Spleen (tissue), 13 donors: ENCODE data around the gene DEAF1. TPM values are rescaled to one million over a fixed set of nuclear protein-coding genes. Genes with fewer than 3 reads are reported as not detected.
"Not testable (repeated sequence)": the region's sequence is repeated elsewhere in the genome, so short reads cannot be mapped to it uniquely, and the experiment has no call there.

Experiments used
- DNase-seq: peaks from one replicate; pipeline ENCODE4 v3.0.0-alpha.2; 2020
- H3K27ac ChIP-seq, 8 donors: fragments of 200-600 bp; sonication (generic) in 7 of 8; 1 replicate in 4 of 8; 2 replicates in 4 of 8; pipeline versions ENCODE4 v1.5.0 to v1.8.0; 2016 to 2021; ENCODE audit warnings: inconsistent platforms in 4 of 8, mild to moderate bottlenecking in 4 of 8, moderate library complexity in 1 of 8
- H3K27me3 ChIP-seq, 7 donors: fragments of 200-600 bp; sonication (generic) in 6 of 7; replicated peaks in 1 of 7; 1 replicate in 4 of 7; 2 replicates in 3 of 7; pipeline versions ENCODE4 v1.5.0 to v1.8.0; 2016 to 2021; ENCODE audit warnings: inconsistent platforms in 3 of 7, mild to moderate bottlenecking in 1 of 7
- H3K36me3 ChIP-seq, 6 donors: fragments of 200-600 bp; sonication (generic) in 5 of 6; 1 replicate in 4 of 6; 2 replicates in 2 of 6; pipeline versions ENCODE4 v1.5.0 to v1.8.0; 2016 to 2021; ENCODE audit warnings: inconsistent platforms in 2 of 6
- H3K4me1 ChIP-seq, 6 donors: fragments of 200-600 bp; sonication (generic) in 5 of 6; 1 replicate in 3 of 6; 2 replicates in 3 of 6; pipeline versions ENCODE4 v1.5.0 to v1.8.0; 2016 to 2021; ENCODE audit warnings: inconsistent platforms in 3 of 6
- H3K4me3 ChIP-seq, 8 donors: fragments of 200-600 bp; sonication (generic) in 7 of 8; 1 replicate in 4 of 8; 2 replicates in 4 of 8; pipeline versions ENCODE4 v1.5.0 to v1.8.0; 2016 to 2021; ENCODE audit warnings: inconsistent platforms in 4 of 8, mild to moderate bottlenecking in 4 of 8, moderate library complexity in 2 of 8
- H3K9me3 ChIP-seq, 8 donors: fragments of 200-600 bp; sonication (generic) in 7 of 8; 1 replicate in 4 of 8; 2 replicates in 4 of 8; pipeline versions ENCODE4 v1.5.0 to v1.8.0; 2016 to 2021; ENCODE audit warnings: inconsistent platforms in 4 of 8
- POLR2A ChIP-seq, 3 donors: fragments of 450-650 bp; IDR thresholded peaks; one replicate each; pipeline ENCODE4 v1.5.1; 2017; ENCODE audit warnings: antibody characterized with exemption in 3 of 3, mild to moderate bottlenecking in 1 of 3
- POLR2AphosphoS5 ChIP-seq, 3 donors: sonication (generic); formaldehyde crosslinking; IDR thresholded peaks; one replicate each; pipeline ENCODE4 v1.5.1; 2017; ENCODE audit warnings: antibody characterized with exemption in 3 of 3
- WGBS, 5 donors: extraction: QIAGEN DNeasy Blood & Tissue Kit in 3 of 5; methylation state at CpG; one replicate each; pipeline versions ENCODE4 v1.1.5 to v1.1.7; 2013 to 2018; 5-methylcytosine and 5-hydroxymethylcytosine counted together
- intact Hi-C: fragments of 100-400 bp; cut with DNase I; formaldehyde crosslinking; loops from one replicate; pipeline ENCODE4 v1.15.0; 2023; ENCODE audit warnings: low total_unique reads
- long read RNA-seq, 2 donors: transcript quantifications; one replicate each; lab custom pipeline, GENCODE V29; 2026
- polyA plus RNA-seq, 3 donors: library from polyadenylated mRNA; stranded (reverse); fragments of 200-250 nt; gene quantifications; one replicate each; pipeline ENCODE4 v1.2.1, GENCODE V29; 2013
- total RNA-seq, 7 donors: library from RNA; depleted of rRNA in 3 of 7; stranded (reverse); fragments of >200 nt in 3 of 7; fragmentation: NEBNext Ultra II Directional in 4 of 7; extraction: Animal tissue kit (Norgen Biotek cat#: 25700) in 4 of 7; gene quantifications; one replicate each; pipeline versions ENCODE4 v1.1.0 to v1.2.1, GENCODE V29; 2016 to 2021
- TF ChIP-seq, protein P1 (sequence below), 11 experiments: fragments of 200-600 bp in 7 of 11; fragments of 450-650 bp in 4 of 11; sonication (generic) in 4 of 11; IDR thresholded peaks in 8 of 11; conservative IDR thresholded peaks in 3 of 11; 1 replicate in 7 of 11; 2 replicates in 4 of 11; pipeline versions ENCODE4 v1.4.0 to v1.8.0; 2016 to 2021; ENCODE audit warnings: antibody characterized with exemption in 11 of 11, inconsistent platforms in 4 of 11, mild to moderate bottlenecking in 1 of 11
- donor health status: healthy with polysubstance abuse.
- donor health status: DM: no; HTN: no; CAD: no; lungs with moderate emphysema.
- donor health status: DM: no; HTN: no; CAD: no.
- donor health status: Bipolar disorder and iron deficiency.
- donor health status: healthy.
- donor health status: DM: no; HTN: no; CAD: no.
- donor health status: DM: yes; HTN: yes; CAD: no.

Gene DEAF1
- 10 to 100 TPM; 28.3 to 44.9 (median 31.7) TPM for total RNA-seq
- 10 to 100 TPM; 21.8 to 31.4 (median 25.1) TPM for polyA plus RNA-seq
- long read RNA-seq, donor 1, transcript DEAF1-201 (12 exons, 2,500 nt) = major isoform, 6 of 11 reads
- long read RNA-seq, donor 1, partial matches to known transcripts = 5 of 11 reads
- long read RNA-seq, donor 1, other reads (novel, unspliced or antisense) = 0 of 11 reads
- long read RNA-seq, donor 2, partial matches to known transcripts = 26 of 36 reads
- long read RNA-seq, donor 2, other reads (novel, unspliced or antisense) = 6 of 36 reads

DNA sequence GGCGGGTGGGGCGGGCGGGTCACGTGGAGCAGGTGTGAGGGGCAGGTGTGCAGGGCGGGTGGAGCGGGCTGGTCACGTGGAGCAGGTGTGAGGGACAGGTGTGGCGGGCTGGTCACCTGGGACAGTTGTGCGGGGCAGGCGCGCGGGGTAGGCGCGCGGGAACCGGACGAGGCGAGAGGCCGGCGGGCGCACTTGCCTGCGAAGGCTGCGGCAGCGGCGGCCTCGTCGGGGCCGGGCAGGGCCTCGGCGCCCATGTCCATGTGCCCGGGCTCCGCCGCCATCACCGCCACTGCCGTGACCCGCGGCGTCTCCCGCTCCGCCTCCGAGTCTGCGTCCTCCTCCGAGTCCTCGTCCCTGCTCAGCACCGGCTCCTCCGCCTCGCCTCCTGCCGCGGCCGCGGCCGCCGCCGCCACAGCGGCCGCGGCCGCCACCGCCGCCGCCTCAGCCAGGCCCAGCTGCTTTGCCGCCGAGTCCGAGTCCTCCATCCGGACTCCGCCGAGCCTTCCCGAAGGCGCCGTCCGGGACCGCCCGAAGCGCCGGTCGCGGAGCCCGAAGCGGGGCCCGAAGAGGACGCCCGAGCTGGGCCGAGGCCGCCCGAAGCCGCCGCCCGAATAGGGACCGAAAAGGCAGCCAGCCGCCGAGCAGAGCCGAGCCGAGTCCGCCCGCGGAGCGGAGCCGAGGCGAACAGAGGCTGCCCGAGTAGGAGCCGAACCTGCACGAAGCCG, at the start of gene DEAF1:
Gene DEAF1, minus strand, starts transcription at position 660 of the 725 bp plus-strand sequence. Its CDS starts 175 bp downstream, at position 485.
- Histone ChIP-seq H3K36me3 (peaks cover under 1 to 37% (median 8%) of the 10 kb centered on the region in 6 donors), H3K27ac (peak within 1 kb of the TSS; percentile 91 to 100 (median 99)), H3K4me1 (peaks cover 26 to 77% (median 47%) of the 10 kb centered on the region in 6 donors), H3K4me3 (peak within 1 kb of the TSS; percentile 57 to 85 (median 80)), H3K9me3 (no peaks in the 10 kb centered on the region), H3K27me3 (no peaks in the 10 kb centered on the region)
- WGBS, 5 donors = 2 to 5% (median 3%) methylated on average over 51 to 103 of the region's 103 CpGs
- peak; percentile 100 for DNase-seq
- TF ChIP-seq POLR2AphosphoS5 (IDR thresholded peaks at IDR 0.05) = peak; percentile 23 to 65 (median 57)
- TF ChIP-seq POLR2A (IDR thresholded peaks at IDR 0.05) = no peak
- TF ChIP-seq, protein P1, sequence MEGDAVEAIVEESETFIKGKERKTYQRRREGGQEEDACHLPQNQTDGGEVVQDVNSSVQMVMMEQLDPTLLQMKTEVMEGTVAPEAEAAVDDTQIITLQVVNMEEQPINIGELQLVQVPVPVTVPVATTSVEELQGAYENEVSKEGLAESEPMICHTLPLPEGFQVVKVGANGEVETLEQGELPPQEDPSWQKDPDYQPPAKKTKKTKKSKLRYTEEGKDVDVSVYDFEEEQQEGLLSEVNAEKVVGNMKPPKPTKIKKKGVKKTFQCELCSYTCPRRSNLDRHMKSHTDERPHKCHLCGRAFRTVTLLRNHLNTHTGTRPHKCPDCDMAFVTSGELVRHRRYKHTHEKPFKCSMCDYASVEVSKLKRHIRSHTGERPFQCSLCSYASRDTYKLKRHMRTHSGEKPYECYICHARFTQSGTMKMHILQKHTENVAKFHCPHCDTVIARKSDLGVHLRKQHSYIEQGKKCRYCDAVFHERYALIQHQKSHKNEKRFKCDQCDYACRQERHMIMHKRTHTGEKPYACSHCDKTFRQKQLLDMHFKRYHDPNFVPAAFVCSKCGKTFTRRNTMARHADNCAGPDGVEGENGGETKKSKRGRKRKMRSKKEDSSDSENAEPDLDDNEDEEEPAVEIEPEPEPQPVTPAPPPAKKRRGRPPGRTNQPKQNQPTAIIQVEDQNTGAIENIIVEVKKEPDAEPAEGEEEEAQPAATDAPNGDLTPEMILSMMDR (IDR thresholded peaks at IDR 0.05 in 8 of 11, conservative IDR thresholded peaks at IDR 0.05 in 3 of 11) = no peak
- intact Hi-C loops = no loop called here

- Histone ChIP-seq H3K9me3 (no peaks in the 10 kb centered on the region), H3K36me3 (no peaks in the 10 kb centered on the region), H3K27me3 (peaks cover 0 to 12% (median 0%) of the 10 kb centered on the region in 7 donors), H3K27ac (no peak overlapping the region), H3K4me3 (no peak overlapping the region), H3K4me1 (peaks cover 4 to 32% (median 14%) of the 10 kb centered on the region in 6 donors)
- no peak for DNase-seq
- intact Hi-C loops = no loop called here
- TF ChIP-seq, protein P1 (IDR thresholded peaks at IDR 0.05 in 8 of 11, conservative IDR thresholded peaks at IDR 0.05 in 3 of 11) = no peak
- TF ChIP-seq POLR2AphosphoS5 (IDR thresholded peaks at IDR 0.05) (no peak), POLR2A (IDR thresholded peaks at IDR 0.05) (no peak)
- 87 to 97% (median 90%) methylated on average over 4 of the region's 4 CpGs for WGBS, 5 donors
Measured at GRCh38 chr11:742571-743201, 47.7 kb upstream of the DEAF1 start.

GRCh38 chr11:742156-742546, 47.1 kb upstream of the DEAF1 start:
- no peaks in the 10 kb centered on the region for H3K36me3 ChIP-seq
- no peaks in the 10 kb centered on the region for H3K9me3 ChIP-seq
- peaks cover 0 to 13% (median 0%) of the 10 kb centered on the region in 7 donors for H3K27me3 ChIP-seq
- DNase-seq = no peak
- TF ChIP-seq, protein P1 (IDR thresholded peaks at IDR 0.05 in 8 of 11, conservative IDR thresholded peaks at IDR 0.05 in 3 of 11) = no peak
- TF ChIP-seq POLR2AphosphoS5 (IDR thresholded peaks at IDR 0.05) (no peak), POLR2A (IDR thresholded peaks at IDR 0.05) (no peak)
- peaks cover 4 to 35% (median 20%) of the 10 kb centered on the region in 6 donors for H3K4me1 ChIP-seq
- H3K4me3 ChIP-seq = no peak overlapping the region
- 86 to 95% (median 90%) methylated on average over 3 of the region's 3 CpGs for WGBS, 5 donors
- intact Hi-C loops = no loop called here
- no peak overlapping the region for H3K27ac ChIP-seq

DNA sequence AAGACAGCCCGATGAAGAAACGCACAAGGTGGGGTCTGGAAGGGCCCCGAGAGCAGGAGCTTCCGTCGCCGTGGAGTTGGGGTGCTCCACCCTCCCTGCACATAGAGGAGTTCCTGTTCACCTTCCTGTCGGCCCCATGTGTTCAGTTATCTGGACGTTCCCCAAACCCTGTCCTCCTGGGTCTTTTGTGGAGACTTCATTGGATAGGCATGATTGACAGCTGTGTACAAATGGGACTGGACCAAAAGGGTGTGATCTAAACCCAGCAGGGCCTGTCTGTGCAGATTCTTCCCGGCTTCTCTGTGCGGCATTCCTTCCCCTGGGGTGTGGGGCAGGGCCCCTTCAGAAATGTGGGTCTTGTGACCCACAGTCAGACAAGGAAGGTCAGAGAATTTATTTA, 42.9 kb upstream of the DEAF1 start:
- peaks cover 0 to 16% (median 12%) of the 10 kb centered on the region in 6 donors for H3K4me1 ChIP-seq
- DNase-seq, intact Hi-C loops, H3K36me3 ChIP-seq, H3K9me3 ChIP-seq: not testable (repeated sequence)
- H3K27ac ChIP-seq = peak overlapping the region in 2 of 8 donors; percentile 10 to 47
- peak overlapping the region in 1 of 8 donors; percentile 36 for H3K4me3 ChIP-seq
- 10 to 35% (median 22%) methylated on average over 8 to 10 of the region's 10 CpGs for WGBS, 5 donors
- peaks cover 0 to 18% (median 0%) of the 10 kb centered on the region in 7 donors for H3K27me3 ChIP-seq
